HG02840 (cell line): ENCODE results near the gene ABAT.
"Not testable (repeated sequence)": the region's sequence is repeated elsewhere in the genome, so short reads cannot be mapped to it uniquely, and the experiment has no call there.

ENCODE experiments used
- ATAC-seq: cut with Tn5 transposase; IDR thresholded peaks from one replicate; pipeline ENCODE4 v1.9.1; 2021; ENCODE audit warnings: mild to moderate bottlenecking, moderate library complexity, moderate number of reproducible peaks; ENCODE audit not compliant: unreplicated experiment, low FRiP score

The ABAT gene

GRCh38 chr16:8678068-8678927 is 3.9 kb downstream of the ABAT start:
- ATAC-seq, result no peak

- ATAC-seq, result no peak
Observed at GRCh38 chr16:8679151-8679550, 4.7 kb downstream of the ABAT start.

GRCh38 chr16:8682551-8683259 is 8.3 kb downstream of the ABAT start:
- no peak for ATAC-seq

GRCh38 chr16:8683640-8684039 is 9.2 kb downstream of the ABAT start:
- ATAC-seq, result no peak

GRCh38 chr16:8685617-8686016 is 11.2 kb downstream of the ABAT start:
- no peak for ATAC-seq

- ATAC-seq, result no peak
Observed at GRCh38 chr16:8686031-8686621, 11.7 kb downstream of the ABAT start.

- no peak for ATAC-seq
Observed at GRCh38 chr16:8686879-8687278, 12.5 kb downstream of the ABAT start.

GRCh38 chr16:8689686-8690085 is 15.3 kb downstream of the ABAT start:
- no peak for ATAC-seq

- no peak for ATAC-seq
Observed at GRCh38 chr16:8691728-8692127, 17.3 kb downstream of the ABAT start.

- no peak for ATAC-seq
Observed at GRCh38 chr16:8694795-8695728, 20.6 kb downstream of the ABAT start.

- no peak for ATAC-seq
Observed at GRCh38 chr16:8696880-8697279, 22.5 kb downstream of the ABAT start.

GRCh38 chr16:8697965-8698364 is 23.5 kb downstream of the ABAT start:
- no peak for ATAC-seq

GRCh38 chr16:8703693-8704092 is 29.3 kb downstream of the ABAT start:
- no peak for ATAC-seq

- ATAC-seq, result no peak
Observed at GRCh38 chr16:8704098-8704497, 29.7 kb downstream of the ABAT start.

GRCh38 chr16:8705100-8705822 is 30.8 kb downstream of the ABAT start:
- ATAC-seq, result not testable (repeated sequence)

- ATAC-seq, result no peak
Observed at GRCh38 chr16:8708536-8708935, 34.1 kb downstream of the ABAT start.

- ATAC-seq, result no peak
Observed at GRCh38 chr16:8712589-8713361, 38.4 kb downstream of the ABAT start.

- ATAC-seq, result no peak
Observed at GRCh38 chr16:8713635-8714172, 39.3 kb downstream of the ABAT start.

GRCh38 chr16:8714174-8714573 is 39.8 kb downstream of the ABAT start:
- ATAC-seq, result no peak
